K562 (cell line): ENCODE measurements around the gene WASF3. TPM values are rescaled to one million over a fixed set of nuclear protein-coding genes. Genes with fewer than 3 reads are reported as not detected.

Source experiments
- ATAC-seq: fragments of 200-7000 bp; cut with Tn5 transposase; 3 replicates; pipeline ENCODE4 v1.9.1; 2020; ENCODE audit warnings: moderate library complexity
- BruUV-seq: library from RNA; stranded (reverse); fragments of 400-500 nt; replicated peaks from 2 replicates; lab custom pipeline; 2021; lab: Mats Ljungman, UMichigan
- CTCF ChIA-PET: fragments of 300-600 bp; formaldehyde crosslinking; extraction: SDS; loops from one replicate; lab custom pipeline; 2021; ENCODE audit warnings: low intra/inter-chr PET ratio; lab: Yijun Ruan, JAX
- POLR2A ChIA-PET: fragments of 300-600, 350-650 bp; sonication (Branson Sonifier 250); formaldehyde crosslinking; extraction: SDS; loops from one replicate; lab custom pipeline; 2021; ENCODE audit warnings: antibody characterized with exemption, inconsistent platforms; lab: Yijun Ruan, JAX
- DNase-seq, 4 experiments: peaks; one replicate each; pipeline versions ENCODE4 v3.0.0 to v3.0.0-alpha.2; 2011 to 2018; ENCODE audit warnings: low spot score in 3 of 4, mixed read lengths in 3 of 4; ENCODE audit errors: extremely low read depth in 1 of 4
- FAIRE-seq: peaks from 2 replicates; lab custom pipeline; 2011; peaks lifted over from hg19 to GRCh38; lab: Jason Lieb, UNC
- H2AFZ ChIP-seq: 2 replicates; pipeline ENCODE4 v1.6.0; 2011; ENCODE audit warnings: low read depth, low read length, control low read depth, inconsistent platforms
- H3K27ac ChIP-seq: fragments of 200-600 bp; 3 replicates; pipeline ENCODE4 v1.8.0; 2011; ENCODE audit warnings: low read depth, mild to moderate bottlenecking, control low read depth, inconsistent platforms, low read length, moderate library complexity, mixed read lengths; ENCODE audit errors: extremely low read depth
- H3K27me3 ChIP-seq, 2 experiments: fragments of 300-600 bp in 1 of 2; 2 replicates in 1 of 2; 3 replicates in 1 of 2; pipeline versions ENCODE4 v1.6.0 to v1.8.0; 2011; ENCODE audit warnings: inconsistent platforms in 2 of 2, low read length in 2 of 2, mild to moderate bottlenecking in 1 of 2, mixed read lengths in 1 of 2, moderate library complexity in 1 of 2; ENCODE audit not compliant: control insufficient read depth in 2 of 2, insufficient read depth in 2 of 2
- H3K36me3 ChIP-seq: fragments of 300-600 bp; 3 replicates; pipeline ENCODE4 v1.8.0; 2011; ENCODE audit warnings: mild to moderate bottlenecking, low read length, inconsistent platforms; ENCODE audit not compliant: control insufficient read depth, insufficient read depth
- H3K4me1 ChIP-seq, 2 experiments: fragments of 200-600 bp in 1 of 2; replicated peaks in 1 of 2; 2 replicates in 1 of 2; 3 replicates in 1 of 2; pipeline versions ENCODE4 v1.5.1 to v1.8.0; 2011; ENCODE audit warnings: inconsistent platforms in 2 of 2, low read length in 2 of 2, mild to moderate bottlenecking in 1 of 2, mixed read lengths in 1 of 2, moderate library complexity in 1 of 2; ENCODE audit not compliant: control insufficient read depth in 2 of 2, insufficient read depth in 2 of 2
- H3K4me2 ChIP-seq: 2 replicates; pipeline ENCODE4 v1.6.1; 2011; ENCODE audit warnings: low read length, control low read depth, inconsistent platforms, mixed read lengths; ENCODE audit not compliant: insufficient read depth
- H3K4me3 ChIP-seq: fragments of 200-600 bp; sonication (generic), shearing (Covaris generic); 2 replicates; pipeline ENCODE4 v1.5.1; 2016; ENCODE audit warnings: control low read depth, inconsistent platforms
- H3K79me2 ChIP-seq: fragments of 200-600 bp; 3 replicates; pipeline ENCODE4 v1.8.0; 2011; ENCODE audit warnings: low read length, inconsistent platforms; ENCODE audit not compliant: control insufficient read depth, insufficient read depth
- H3K9ac ChIP-seq, 2 experiments: 2 replicates each; pipeline versions ENCODE4 v1.6.0 to v1.6.1; 2011; ENCODE audit warnings: low read depth in 2 of 2, low read length in 2 of 2, control low read depth in 1 of 2, inconsistent platforms in 1 of 2, mild to moderate bottlenecking in 1 of 2, mixed read lengths in 1 of 2; ENCODE audit not compliant: insufficient read depth in 1 of 2
- H3K9me1 ChIP-seq: one replicate; pipeline ENCODE4 v1.6.0; 2011; ENCODE audit warnings: inconsistent platforms, mild to moderate bottlenecking, low read length, moderate library complexity; ENCODE audit not compliant: control insufficient read depth, insufficient read depth
- H3K9me3 ChIP-seq: replicated peaks from 2 replicates; pipeline ENCODE4 v1.5.1; 2011; ENCODE audit warnings: low read depth, low read length, inconsistent platforms; ENCODE audit not compliant: control insufficient read depth, insufficient read depth
- H4K20me1 ChIP-seq: replicated peaks from 2 replicates; pipeline ENCODE4 v1.6.1; 2011; ENCODE audit warnings: low read length, inconsistent platforms, mixed read lengths; ENCODE audit not compliant: control insufficient read depth, insufficient read depth
- CCNT2 ChIP-seq: IDR thresholded peaks from 2 replicates; pipeline ENCODE4 v1.6.1; 2011; ENCODE audit warnings: borderline replicate concordance, low read depth, mild to moderate bottlenecking, moderate library complexity, mixed read lengths, low read length; ENCODE audit not compliant: insufficient read length; ENCODE audit errors: extremely low read depth
- EP300 ChIP-seq: IDR thresholded peaks from 2 replicates; pipeline ENCODE4 v1.6.1; 2012; ENCODE audit warnings: low read length, improper control_type of control experiment
- HMGN3 ChIP-seq: IDR thresholded peaks from 2 replicates; pipeline ENCODE4 v1.6.1; 2011; ENCODE audit warnings: borderline replicate concordance, low read depth, mild to moderate bottlenecking, mixed read lengths, low read length; ENCODE audit not compliant: insufficient read length; ENCODE audit errors: extremely low read depth
- MBD2 ChIP-seq: sonication (generic); IDR thresholded peaks from 2 replicates; pipeline ENCODE4 v1.6.1; 2016; ENCODE audit warnings: low read depth, borderline replicate concordance
- MTA1 ChIP-seq: fragments of 450-650 bp; IDR thresholded peaks from 2 replicates; pipeline ENCODE4 v1.6.1; 2017; ENCODE audit warnings: borderline replicate concordance
- NCOA1 ChIP-seq: fragments of 450-650 bp; IDR thresholded peaks from 2 replicates; pipeline ENCODE4 v1.6.1; 2016; ENCODE audit warnings: low read depth
- NFE2 ChIP-seq: IDR thresholded peaks from 2 replicates; pipeline ENCODE4 v1.6.1; 2014; ENCODE audit warnings: antibody characterized with exemption, low read depth
- RBFOX2 ChIP-seq: fragments of 200-400 bp; formaldehyde crosslinking; IDR thresholded peaks from 2 replicates; pipeline ENCODE4 v1.6.1; 2017; ENCODE audit warnings: low read depth, mild to moderate bottlenecking, low read length, moderate library complexity
- RFX5 ChIP-seq: IDR thresholded peaks from 2 replicates; pipeline ENCODE4 v1.6.1; 2011; ENCODE audit warnings: low read depth, mild to moderate bottlenecking, improper control_type of control experiment, low read length
- TAF15 ChIP-seq: fragments of 200-400 bp; formaldehyde crosslinking; IDR thresholded peaks from 2 replicates; pipeline ENCODE4 v1.6.1; 2017; ENCODE audit warnings: mild to moderate bottlenecking, low read depth, low read length, moderate library complexity
- TSC22D4 ChIP-seq: fragments of 450-650 bp; IDR thresholded peaks from 2 replicates; pipeline ENCODE4 v1.6.1; 2016; ENCODE audit warnings: missing genetic modification characterization, missing biosample characterization, control low read depth
- XRCC3 ChIP-seq: fragments of 450-650 bp; IDR thresholded peaks from 2 replicates; pipeline ENCODE4 v1.6.1; 2017; ENCODE audit warnings: mild to moderate bottlenecking, moderate library complexity
- YY1 ChIP-seq, 3 experiments: IDR thresholded peaks; 2 replicates each; pipeline ENCODE4 v1.6.1; 2011; ENCODE audit warnings: low read length in 2 of 3, mild to moderate bottlenecking in 2 of 3, moderate library complexity in 2 of 3, borderline replicate concordance in 1 of 3, control low read depth in 1 of 3, low read depth in 1 of 3; ENCODE audit not compliant: insufficient read depth in 3 of 3, insufficient replicate concordance in 2 of 3, control insufficient read depth in 1 of 3, insufficient read length in 1 of 3; ENCODE audit errors: extremely low read depth in 1 of 3
- ZNF146 ChIP-seq: IDR thresholded peaks from one replicate; pipeline ENCODE4 v1.6.1; 2018; ENCODE audit warnings: missing compliant biosample characterization; ENCODE audit not compliant: unreplicated experiment
- ZNF282 ChIP-seq: sonication (generic); formaldehyde crosslinking; IDR thresholded peaks from 2 replicates; pipeline ENCODE4 v1.8.1; 2023; ENCODE audit warnings: missing genetic modification reagents
- WGBS: fragments of 100-300 bp; shearing (Covaris generic); methylation state at CpG from one replicate; pipeline ENCODE4 v1.1.6; 2016; ENCODE audit warnings: low coverage, mixed read lengths; ENCODE audit not compliant: insufficient coverage; ENCODE audit errors: missing lambda C conversion rate; 5-methylcytosine and 5-hydroxymethylcytosine counted together
- in situ Hi-C: fragments of 300-500 bp; cut with MboI; formaldehyde crosslinking; loops from 4 replicates; pipeline ENCODE4 v1.15.0; 2018; ENCODE audit warnings: inconsistent platforms, mixed read lengths
- intact Hi-C: fragments of 100-400 bp; cut with micrococcal nuclease; formaldehyde crosslinking; loops from 2 replicates; pipeline ENCODE4 v1.14.2; 2022
- polyA plus RNA-seq, 8 experiments: library from polyadenylated mRNA; depleted of rRNA in 4 of 8; stranded (reverse) in 5 of 8; unstranded in 3 of 8; fragments of >200 nt; fragmentation: Nextera tagmentation in 2 of 8; fragmentation: Illumina TruSeq in 1 of 8; extraction: Ambion mirVana in 2 of 8; extraction: Trizol in 1 of 8; gene quantifications; 2 replicates each; pipeline versions ENCODE4 v1.2.1 to v1.2.3, GENCODE V29; 2011 to 2014; ENCODE audit warnings: inconsistent platforms in 1 of 8, missing spikeins in 1 of 8
- total RNA-seq, 7 experiments: library from RNA; depleted of rRNA in 6 of 7; stranded (reverse); fragments of >200 nt in 6 of 7; fragmentation: Illumina TruSeq in 2 of 7; extraction: Trizol in 2 of 7; gene quantifications; 2 replicates each; pipeline versions ENCODE4 v1.2.1 to v1.2.3, GENCODE V29; 2011 to 2021; ENCODE audit warnings: low replicate concordance in 1 of 7
- TF ChIP-seq, protein P1 (sequence below): sonication (generic); formaldehyde crosslinking; IDR thresholded peaks from 2 replicates; pipeline ENCODE4 v1.8.0; 2022; ENCODE audit warnings: mild to moderate bottlenecking, missing genetic modification reagents, borderline replicate concordance
- TF ChIP-seq, protein P2 (sequence below): fragments of 450-650 bp; IDR thresholded peaks from 2 replicates; pipeline ENCODE4 v1.6.1; 2016; ENCODE audit warnings: low read depth, mild to moderate bottlenecking, moderate library complexity

WASF3 gene
- total and polyA plus RNA-seq, 9 of the 15 experiments (the other 6 are each of a cell fraction or from before 2014, with no cell fraction given) = 0.04 to 0.43 (median 0.11) TPM

DNA sequence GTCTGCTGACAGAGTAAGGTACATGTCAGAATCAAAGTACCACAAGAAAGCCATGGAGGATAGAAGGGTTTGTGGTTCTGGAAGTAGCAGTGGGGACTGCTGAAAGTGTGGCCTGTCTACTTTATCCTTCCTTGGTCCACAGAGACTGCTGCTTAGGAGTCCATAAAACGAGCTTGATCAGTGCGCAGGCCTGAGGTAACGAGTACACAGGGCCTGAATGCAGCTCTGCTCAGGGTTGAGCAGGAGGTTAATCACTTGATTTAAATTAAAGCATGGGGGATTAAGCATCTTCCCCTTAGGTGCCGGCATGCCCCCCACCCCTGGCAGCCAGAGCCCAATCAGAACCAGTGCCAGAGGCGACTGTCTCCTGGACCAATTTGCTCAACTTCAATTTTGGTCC is 34.9 kb upstream of the WASF3 start:
- Histone ChIP-seq H3K9ac (no peak overlapping the region), H2AFZ (no peak overlapping the region), H3K4me1 (no peaks in the 10 kb centered on the region), H3K36me3 (no peaks in the 10 kb centered on the region), H3K79me2 (no peaks in the 10 kb centered on the region), H4K20me1 (0 out of 2 replicates have a peak, but pooled peaks cover 3% of the 10 kb centered on the region), H3K4me2 (no peak overlapping the region), H3K9me3 (no peaks in the 10 kb centered on the region), H3K27ac (no peak overlapping the region), H3K27me3 (no peaks in the 10 kb centered on the region; a peak in 1 of 5 replicates), H3K9me1 (no peaks in the 10 kb centered on the region), H3K4me3 (no peak overlapping the region)
- ChIA-PET CTCF (no interaction called here), POLR2A (no interaction called here)
- no TSS peak for BruUV-seq
- intact Hi-C loops = no loop called here
- WGBS = 0% methylated on average over 5 of the region's 5 CpGs
- DNase-seq (no peak), FAIRE-seq (no peak), ATAC-seq (no peak)
- TF ChIP-seq XRCC3 (no peak), YY1 (IDR thresholded peaks at IDR 0.05; ENCODE audit: borderline replicate concordance in 1 of 3, control insufficient read depth in 1 of 3, extremely low read depth in 1 of 3, insufficient read depth in 3 of 3, insufficient read length in 1 of 3, insufficient replicate concordance in 2 of 3, low read depth in 1 of 3, low read length in 2 of 3) (no peak), RBFOX2 (no peak), HMGN3 (no peak), RFX5 (no peak), ZNF146 (CRISPR knock-in tag) (no peak), MBD2 (no peak), ZNF282 (CRISPR knock-in tag) (no peak), CCNT2 (no peak), TAF15 (no peak), NFE2 (no peak), MTA1 (no peak), EP300 (no peak), TSC22D4 (tag) (no peak), NCOA1 (no peak)
- TF ChIP-seq, protein P1, sequence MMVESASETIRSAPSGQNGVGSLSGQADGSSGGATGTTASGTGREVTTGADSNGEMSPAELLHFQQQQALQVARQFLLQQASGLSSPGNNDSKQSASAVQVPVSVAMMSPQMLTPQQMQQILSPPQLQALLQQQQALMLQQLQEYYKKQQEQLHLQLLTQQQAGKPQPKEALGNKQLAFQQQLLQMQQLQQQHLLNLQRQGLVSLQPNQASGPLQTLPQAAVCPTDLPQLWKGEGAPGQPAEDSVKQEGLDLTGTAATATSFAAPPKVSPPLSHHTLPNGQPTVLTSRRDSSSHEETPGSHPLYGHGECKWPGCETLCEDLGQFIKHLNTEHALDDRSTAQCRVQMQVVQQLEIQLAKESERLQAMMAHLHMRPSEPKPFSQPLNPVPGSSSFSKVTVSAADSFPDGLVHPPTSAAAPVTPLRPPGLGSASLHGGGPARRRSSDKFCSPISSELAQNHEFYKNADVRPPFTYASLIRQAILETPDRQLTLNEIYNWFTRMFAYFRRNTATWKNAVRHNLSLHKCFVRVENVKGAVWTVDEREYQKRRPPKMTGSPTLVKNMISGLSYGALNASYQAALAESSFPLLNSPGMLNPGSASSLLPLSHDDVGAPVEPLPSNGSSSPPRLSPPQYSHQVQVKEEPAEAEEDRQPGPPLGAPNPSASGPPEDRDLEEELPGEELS (CRISPR knock-in tag) = no peak
- TF ChIP-seq, protein P2, sequence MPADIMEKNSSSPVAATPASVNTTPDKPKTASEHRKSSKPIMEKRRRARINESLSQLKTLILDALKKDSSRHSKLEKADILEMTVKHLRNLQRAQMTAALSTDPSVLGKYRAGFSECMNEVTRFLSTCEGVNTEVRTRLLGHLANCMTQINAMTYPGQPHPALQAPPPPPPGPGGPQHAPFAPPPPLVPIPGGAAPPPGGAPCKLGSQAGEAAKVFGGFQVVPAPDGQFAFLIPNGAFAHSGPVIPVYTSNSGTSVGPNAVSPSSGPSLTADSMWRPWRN = no peak
- in situ Hi-C loops = no loop called here
